GM23338 (cell line): ENCODE data around the gene MYO16. TPM values are rescaled to one million over a fixed set of nuclear protein-coding genes. Genes with fewer than 3 reads are reported as not detected.

Experiments
- ATAC-seq: fragments of 200-7000 bp; cut with Tn5 transposase; 3 replicates; pipeline ENCODE4 v1.9.1; 2020
- DNase-seq: peaks from one replicate; pipeline ENCODE4 v3.0.0-alpha.2; 2015; ENCODE audit warnings: low spot score
- H2AFZ ChIP-seq: fragments of 200-600 bp; sonication (generic); 2 replicates; pipeline ENCODE4 v1.8.0; 2016; ENCODE audit warnings: antibody characterized with exemption, mild to moderate bottlenecking, moderate library complexity
- H3F3A ChIP-seq: fragments of 200-600 bp; sonication (generic); replicated peaks from 2 replicates; pipeline ENCODE4 v1.8.0; 2017; ENCODE audit warnings: antibody characterized with exemption, mixed run types, low read depth
- H3K27ac ChIP-seq: fragments of 200-600 bp; sonication (generic); 2 replicates; pipeline ENCODE4 v1.6.1; 2016; ENCODE audit warnings: low read depth
- H3K27me3 ChIP-seq: fragments of 200-600 bp; sonication (generic); 2 replicates; pipeline ENCODE4 v1.8.0; 2016; ENCODE audit warnings: mild to moderate bottlenecking, mixed run types, moderate library complexity; ENCODE audit not compliant: insufficient read depth
- H3K36me3 ChIP-seq: fragments of 200-600 bp; sonication (generic); 2 replicates; pipeline ENCODE4 v1.8.0; 2016; ENCODE audit warnings: mild to moderate bottlenecking; ENCODE audit not compliant: insufficient read depth
- H3K4me1 ChIP-seq: fragments of 200-600 bp; sonication (generic); 2 replicates; pipeline ENCODE4 v1.8.0; 2016; ENCODE audit warnings: mild to moderate bottlenecking, moderate library complexity; ENCODE audit not compliant: insufficient read depth
- H3K4me2 ChIP-seq: fragments of 200-600 bp; sonication (generic); 2 replicates; pipeline ENCODE4 v1.7.1; 2017; ENCODE audit warnings: mixed run types
- H3K4me3 ChIP-seq: fragments of 200-600 bp; sonication (generic); 2 replicates; pipeline ENCODE4 v1.6.1; 2016; ENCODE audit warnings: mixed run types
- H3K79me2 ChIP-seq: fragments of 200-600 bp; sonication (generic); replicated peaks from 2 replicates; pipeline ENCODE4 v1.8.0; 2017; ENCODE audit warnings: mild to moderate bottlenecking; ENCODE audit not compliant: insufficient read depth
- H3K9me2 ChIP-seq: fragments of 200-600 bp; sonication (generic); 2 replicates; pipeline ENCODE4 v1.8.0; 2017; ENCODE audit not compliant: insufficient read depth
- H4K20me1 ChIP-seq: fragments of 200-600 bp; sonication (generic); replicated peaks from 2 replicates; pipeline ENCODE4 v1.8.0; 2017; ENCODE audit warnings: mild to moderate bottlenecking; ENCODE audit not compliant: insufficient read depth
- H3K27ac Mint-ChIP-seq: 2 replicates; pipeline ENCODE4 v1.8.0; 2020; ENCODE audit warnings: inconsistent platforms, mild to moderate bottlenecking, moderate library complexity, mixed read lengths
- H3K27me3 Mint-ChIP-seq: 3 replicates; pipeline ENCODE4 v1.8.0; 2022; ENCODE audit warnings: low read depth, mild to moderate bottlenecking, moderate library complexity, mixed read lengths, inconsistent platforms; ENCODE audit not compliant: insufficient read depth, poor library complexity
- H3K36me3 Mint-ChIP-seq: 3 replicates; pipeline ENCODE4 v1.8.0; 2021; ENCODE audit warnings: low read depth, mild to moderate bottlenecking, inconsistent platforms, moderate library complexity, mixed read lengths
- H3K4me1 Mint-ChIP-seq: 3 replicates; pipeline ENCODE4 v1.8.0; 2020; ENCODE audit warnings: mild to moderate bottlenecking, inconsistent platforms, mixed read lengths
- H3K4me3 Mint-ChIP-seq: 3 replicates; pipeline ENCODE4 v1.8.0; 2021; ENCODE audit warnings: moderate library complexity, mild to moderate bottlenecking, inconsistent platforms, mixed read lengths
- H3K9me3 Mint-ChIP-seq: 3 replicates; pipeline ENCODE4 v1.8.0; 2020; ENCODE audit warnings: moderate library complexity, mild to moderate bottlenecking, inconsistent platforms, mixed read lengths
- CREB1 ChIP-seq: fragments of 250-450 bp; sonication (Bioruptor Pico); IDR thresholded peaks from 2 replicates; pipeline ENCODE4 v1.5.0; 2020; ENCODE audit warnings: low read depth, mild to moderate bottlenecking, moderate library complexity
- EZH2 ChIP-seq: fragments of 200-600 bp; sonication (generic); IDR thresholded peaks from one replicate; pipeline ENCODE4 v1.8.0; 2017; ENCODE audit warnings: antibody characterized with exemption, mild to moderate bottlenecking, low read depth; ENCODE audit not compliant: unreplicated experiment
- EZH2phosphoT487 ChIP-seq: fragments of 200-600 bp; sonication (generic); IDR thresholded peaks from one replicate; pipeline ENCODE4 v1.8.1; 2018; ENCODE audit warnings: antibody characterized with exemption; ENCODE audit not compliant: unreplicated experiment
- NANOG ChIP-seq: IDR thresholded peaks from 2 replicates; pipeline ENCODE4 v1.6.1; 2016; ENCODE audit warnings: antibody characterized with exemption, borderline replicate concordance
- polyA plus RNA-seq: library from polyadenylated mRNA; unstranded; fragments of >200 nt; fragmentation: Nextera tagmentation; extraction: Ambion mirVana; gene quantifications from 2 replicates; pipeline ENCODE4 v1.2.1, GENCODE V29; 2016
- total RNA-seq: library from RNA; depleted of rRNA; stranded (reverse); fragments of >200 nt; shearing (Covaris generic); gene quantifications from 2 replicates; pipeline ENCODE4 v1.2.3, GENCODE V29; 2014
- TF ChIP-seq, protein P1 (sequence below): fragments of 250-450 bp; sonication (Bioruptor Pico); IDR thresholded peaks from 2 replicates; pipeline ENCODE4 v1.5.0; 2020; ENCODE audit warnings: mild to moderate bottlenecking, moderate library complexity
- TF ChIP-seq, protein P2 (sequence below): IDR thresholded peaks from 2 replicates; pipeline ENCODE4 v1.6.1; 2016; ENCODE audit warnings: antibody characterized with exemption

MYO16 gene
- total and polyA plus RNA-seq, 2 experiments from 2014 or later, result 0.10 to 0.13 TPM

DNA sequence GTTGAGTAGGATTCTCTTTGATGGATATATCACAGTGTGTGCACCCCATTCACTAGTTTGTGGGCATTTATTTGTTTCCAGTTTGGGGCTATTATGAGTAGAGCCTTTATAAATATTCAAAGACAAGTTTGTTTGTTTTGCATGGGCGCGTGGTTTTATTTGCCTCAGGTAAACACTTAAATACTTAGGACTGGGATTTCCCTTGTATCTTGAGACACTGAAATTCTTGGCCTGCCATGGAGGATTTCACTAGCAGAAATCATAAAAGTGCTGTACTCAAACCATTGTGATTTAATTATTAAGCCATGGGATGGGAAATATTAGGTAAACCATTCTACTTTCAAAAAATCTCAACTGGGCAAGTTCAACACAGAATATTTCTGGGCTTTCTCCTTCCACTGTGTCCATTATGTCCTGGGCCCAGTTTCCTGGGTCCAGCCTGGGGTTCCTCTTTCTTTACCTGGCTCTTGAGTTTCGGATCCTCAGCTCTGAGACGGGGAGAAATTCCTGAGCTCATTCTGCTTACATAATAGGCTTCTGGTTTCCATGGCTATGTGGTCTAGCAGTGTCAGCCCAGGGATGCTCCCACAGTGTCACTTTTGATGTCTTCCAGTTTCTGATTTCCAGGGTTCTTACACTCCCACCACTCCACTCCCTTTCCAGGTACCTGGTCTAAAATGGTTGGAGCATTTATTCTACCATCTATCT lies 14.4 kb downstream of the MYO16 start (continued):
- TF ChIP-seq, protein P1, sequence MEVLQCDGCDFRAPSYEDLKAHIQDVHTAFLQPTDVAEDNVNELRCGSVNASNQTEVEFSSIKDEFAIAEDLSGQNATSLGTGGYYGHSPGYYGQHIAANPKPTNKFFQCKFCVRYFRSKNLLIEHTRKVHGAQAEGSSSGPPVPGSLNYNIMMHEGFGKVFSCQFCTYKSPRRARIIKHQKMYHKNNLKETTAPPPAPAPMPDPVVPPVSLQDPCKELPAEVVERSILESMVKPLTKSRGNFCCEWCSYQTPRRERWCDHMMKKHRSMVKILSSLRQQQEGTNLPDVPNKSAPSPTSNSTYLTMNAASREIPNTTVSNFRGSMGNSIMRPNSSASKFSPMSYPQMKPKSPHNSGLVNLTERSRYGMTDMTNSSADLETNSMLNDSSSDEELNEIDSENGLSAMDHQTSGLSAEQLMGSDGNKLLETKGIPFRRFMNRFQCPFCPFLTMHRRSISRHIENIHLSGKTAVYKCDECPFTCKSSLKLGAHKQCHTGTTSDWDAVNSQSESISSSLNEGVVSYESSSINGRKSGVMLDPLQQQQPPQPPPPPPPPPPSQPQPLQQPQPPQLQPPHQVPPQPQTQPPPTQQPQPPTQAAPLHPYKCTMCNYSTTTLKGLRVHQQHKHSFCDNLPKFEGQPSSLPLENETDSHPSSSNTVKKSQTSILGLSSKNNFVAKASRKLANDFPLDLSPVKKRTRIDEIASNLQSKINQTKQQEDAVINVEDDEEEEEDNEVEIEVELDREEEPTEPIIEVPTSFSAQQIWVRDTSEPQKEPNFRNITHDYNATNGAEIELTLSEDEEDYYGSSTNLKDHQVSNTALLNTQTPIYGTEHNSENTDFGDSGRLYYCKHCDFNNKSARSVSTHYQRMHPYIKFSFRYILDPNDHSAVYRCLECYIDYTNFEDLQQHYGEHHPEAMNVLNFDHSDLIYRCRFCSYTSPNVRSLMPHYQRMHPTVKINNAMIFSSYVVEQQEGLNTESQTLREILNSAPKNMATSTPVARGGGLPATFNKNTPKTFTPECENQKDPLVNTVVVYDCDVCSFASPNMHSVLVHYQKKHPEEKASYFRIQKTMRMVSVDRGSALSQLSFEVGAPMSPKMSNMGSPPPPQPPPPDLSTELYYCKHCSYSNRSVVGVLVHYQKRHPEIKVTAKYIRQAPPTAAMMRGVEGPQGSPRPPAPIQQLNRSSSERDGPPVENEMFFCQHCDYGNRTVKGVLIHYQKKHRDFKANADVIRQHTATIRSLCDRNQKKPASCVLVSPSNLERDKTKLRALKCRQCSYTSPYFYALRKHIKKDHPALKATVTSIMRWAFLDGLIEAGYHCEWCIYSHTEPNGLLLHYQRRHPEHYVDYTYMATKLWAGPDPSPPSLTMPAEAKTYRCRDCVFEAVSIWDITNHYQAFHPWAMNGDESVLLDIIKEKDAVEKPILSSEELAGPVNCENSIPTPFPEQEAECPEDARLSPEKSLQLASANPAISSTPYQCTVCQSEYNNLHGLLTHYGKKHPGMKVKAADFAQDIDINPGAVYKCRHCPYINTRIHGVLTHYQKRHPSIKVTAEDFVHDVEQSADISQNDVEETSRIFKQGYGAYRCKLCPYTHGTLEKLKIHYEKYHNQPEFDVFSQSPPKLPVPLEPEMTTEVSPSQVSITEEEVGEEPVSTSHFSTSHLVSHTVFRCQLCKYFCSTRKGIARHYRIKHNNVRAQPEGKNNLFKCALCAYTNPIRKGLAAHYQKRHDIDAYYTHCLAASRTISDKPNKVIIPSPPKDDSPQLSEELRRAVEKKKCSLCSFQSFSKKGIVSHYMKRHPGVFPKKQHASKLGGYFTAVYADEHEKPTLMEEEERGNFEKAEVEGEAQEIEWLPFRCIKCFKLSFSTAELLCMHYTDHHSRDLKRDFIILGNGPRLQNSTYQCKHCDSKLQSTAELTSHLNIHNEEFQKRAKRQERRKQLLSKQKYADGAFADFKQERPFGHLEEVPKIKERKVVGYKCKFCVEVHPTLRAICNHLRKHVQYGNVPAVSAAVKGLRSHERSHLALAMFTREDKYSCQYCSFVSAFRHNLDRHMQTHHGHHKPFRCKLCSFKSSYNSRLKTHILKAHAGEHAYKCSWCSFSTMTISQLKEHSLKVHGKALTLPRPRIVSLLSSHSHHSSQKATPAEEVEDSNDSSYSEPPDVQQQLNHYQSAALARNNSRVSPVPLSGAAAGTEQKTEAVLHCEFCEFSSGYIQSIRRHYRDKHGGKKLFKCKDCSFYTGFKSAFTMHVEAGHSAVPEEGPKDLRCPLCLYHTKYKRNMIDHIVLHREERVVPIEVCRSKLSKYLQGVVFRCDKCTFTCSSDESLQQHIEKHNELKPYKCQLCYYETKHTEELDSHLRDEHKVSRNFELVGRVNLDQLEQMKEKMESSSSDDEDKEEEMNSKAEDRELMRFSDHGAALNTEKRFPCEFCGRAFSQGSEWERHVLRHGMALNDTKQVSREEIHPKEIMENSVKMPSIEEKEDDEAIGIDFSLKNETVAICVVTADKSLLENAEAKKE, result no peak
- no peak for TF ChIP-seq CREB1 (CRISPR knock-in tag)
- TF ChIP-seq, protein P2, sequence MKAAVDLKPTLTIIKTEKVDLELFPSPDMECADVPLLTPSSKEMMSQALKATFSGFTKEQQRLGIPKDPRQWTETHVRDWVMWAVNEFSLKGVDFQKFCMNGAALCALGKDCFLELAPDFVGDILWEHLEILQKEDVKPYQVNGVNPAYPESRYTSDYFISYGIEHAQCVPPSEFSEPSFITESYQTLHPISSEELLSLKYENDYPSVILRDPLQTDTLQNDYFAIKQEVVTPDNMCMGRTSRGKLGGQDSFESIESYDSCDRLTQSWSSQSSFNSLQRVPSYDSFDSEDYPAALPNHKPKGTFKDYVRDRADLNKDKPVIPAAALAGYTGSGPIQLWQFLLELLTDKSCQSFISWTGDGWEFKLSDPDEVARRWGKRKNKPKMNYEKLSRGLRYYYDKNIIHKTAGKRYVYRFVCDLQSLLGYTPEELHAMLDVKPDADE, result no peak

DNA sequence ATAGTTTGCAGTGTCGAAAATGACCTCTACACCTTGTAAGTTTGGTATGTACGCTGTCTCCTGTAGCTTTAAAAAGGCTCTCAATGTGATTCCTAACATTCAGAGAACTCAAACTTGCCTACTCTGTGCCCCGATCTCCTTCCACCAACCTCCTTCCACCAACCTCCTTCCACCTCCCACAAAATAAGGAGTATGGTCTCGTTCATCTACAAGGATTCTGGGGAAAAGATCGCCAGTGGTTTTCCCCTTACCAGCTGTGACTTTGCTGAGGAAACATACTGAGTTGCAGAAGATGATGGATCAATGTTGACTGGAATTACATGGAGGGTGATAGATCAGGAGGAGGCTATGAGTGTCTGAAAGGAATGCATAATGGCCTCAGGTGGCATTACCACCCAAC lies 16.0 kb downstream of the MYO16 start:
- no peaks in the 10 kb centered on the region for H3K4me1 Mint-ChIP-seq
- peaks cover 11% of the 10 kb centered on the region; the same call in 2 of the 3 replicates for H3K9me3 Mint-ChIP-seq
- H3F3A ChIP-seq, result no peaks in the 10 kb centered on the region
- no peak for DNase-seq
- H3K27ac Mint-ChIP-seq, result no peak overlapping the region
- no peak for ATAC-seq
- H4K20me1 ChIP-seq, result no peaks in the 10 kb centered on the region
- no peaks in the 10 kb centered on the region for H3K27me3 ChIP-seq
- H2AFZ ChIP-seq, result no peak overlapping the region
- H3K36me3 ChIP-seq, result no peaks in the 10 kb centered on the region
- no peaks in the 10 kb centered on the region for H3K4me1 ChIP-seq
- no peak overlapping the region for H3K27ac ChIP-seq
- no peak for TF ChIP-seq EZH2phosphoT487
- TF ChIP-seq EZH2, result no peak
- TF ChIP-seq NANOG, result no peak
- TF ChIP-seq CREB1 (CRISPR knock-in tag), result no peak
- TF ChIP-seq, protein P2, result no peak
- H3K9me2 ChIP-seq, result peaks cover 7% of the 10 kb centered on the region; the same call in 1 of the 2 replicates
- no peaks in the 10 kb centered on the region for H3K79me2 ChIP-seq
- no peaks in the 10 kb centered on the region for H3K27me3 Mint-ChIP-seq
- H3K4me2 ChIP-seq, result no peak overlapping the region
- H3K4me3 ChIP-seq, result no peak overlapping the region
- peaks cover 3% of the 10 kb centered on the region; the same call in 1 of the 3 replicates for H3K36me3 Mint-ChIP-seq
- H3K4me3 Mint-ChIP-seq, result no peak overlapping the region
